ENCODE results near the gene CHST3.
"Not testable (repeated sequence)": the region's sequence is repeated elsewhere in the genome, so short reads cannot be mapped to it uniquely, and the experiment has no call there.

Gene CHST3

GRCh38 chr10:71964098-71964742, at the start of gene CHST3:
CHST3 (plus strand) TSS chr10:71964395; CDS start chr10:72005843, 41,448 bp downstream.
- DNase-seq (ENCODE audit: low read depth in 1 of 2, low spot score in 1 of 2): no peak

DNA sequence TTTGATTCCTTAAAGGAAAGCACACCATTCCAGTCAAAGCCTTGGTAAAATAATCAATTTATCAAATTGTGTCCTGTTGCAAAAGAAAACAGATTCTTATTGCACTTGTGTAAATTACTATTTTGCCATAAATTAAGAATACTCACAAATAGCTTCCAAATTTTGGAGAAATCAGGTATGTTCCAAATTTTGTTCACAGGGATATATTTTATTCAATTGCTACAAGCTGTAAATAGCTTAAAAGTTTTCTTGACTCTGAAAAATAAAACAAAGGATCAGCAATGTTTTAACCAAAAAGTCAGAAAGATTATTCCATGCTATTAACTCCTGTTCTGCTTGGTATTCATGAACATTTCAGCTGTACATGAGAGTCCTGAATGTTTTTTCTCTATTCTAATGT, 47.4 kb upstream of the CHST3 start:
- DNase-seq (ENCODE audit: low read depth in 1 of 2, low spot score in 1 of 2): no peak

DNA sequence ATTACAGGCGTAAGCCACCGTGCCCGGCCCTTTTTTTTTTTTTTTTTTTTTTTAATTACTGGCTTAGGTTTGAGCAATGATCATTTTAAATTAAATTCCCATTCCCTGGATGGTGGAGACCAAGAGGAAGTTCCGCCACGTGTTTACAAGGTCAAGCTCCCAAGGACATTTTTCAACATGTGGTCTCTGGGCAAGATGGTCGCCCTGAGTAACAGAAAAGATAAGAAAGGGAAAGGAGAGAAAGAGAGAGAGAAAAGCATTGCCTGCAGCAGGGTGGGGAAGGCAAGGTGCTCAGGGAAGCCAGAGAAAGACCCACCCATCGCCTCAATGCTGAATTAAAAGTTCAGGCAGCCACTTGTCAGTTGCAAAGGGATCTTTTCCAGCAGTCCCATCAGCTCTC, 45.2 kb upstream of the CHST3 start:
- DNase-seq (ENCODE audit: low read depth in 1 of 2, low spot score in 1 of 2): no peak

- not testable (repeated sequence) for DNase-seq (ENCODE audit: low read depth in 1 of 2, low spot score in 1 of 2)
Measured at GRCh38 chr10:71919956-71920539, 44.1 kb upstream of the CHST3 start.

DNA sequence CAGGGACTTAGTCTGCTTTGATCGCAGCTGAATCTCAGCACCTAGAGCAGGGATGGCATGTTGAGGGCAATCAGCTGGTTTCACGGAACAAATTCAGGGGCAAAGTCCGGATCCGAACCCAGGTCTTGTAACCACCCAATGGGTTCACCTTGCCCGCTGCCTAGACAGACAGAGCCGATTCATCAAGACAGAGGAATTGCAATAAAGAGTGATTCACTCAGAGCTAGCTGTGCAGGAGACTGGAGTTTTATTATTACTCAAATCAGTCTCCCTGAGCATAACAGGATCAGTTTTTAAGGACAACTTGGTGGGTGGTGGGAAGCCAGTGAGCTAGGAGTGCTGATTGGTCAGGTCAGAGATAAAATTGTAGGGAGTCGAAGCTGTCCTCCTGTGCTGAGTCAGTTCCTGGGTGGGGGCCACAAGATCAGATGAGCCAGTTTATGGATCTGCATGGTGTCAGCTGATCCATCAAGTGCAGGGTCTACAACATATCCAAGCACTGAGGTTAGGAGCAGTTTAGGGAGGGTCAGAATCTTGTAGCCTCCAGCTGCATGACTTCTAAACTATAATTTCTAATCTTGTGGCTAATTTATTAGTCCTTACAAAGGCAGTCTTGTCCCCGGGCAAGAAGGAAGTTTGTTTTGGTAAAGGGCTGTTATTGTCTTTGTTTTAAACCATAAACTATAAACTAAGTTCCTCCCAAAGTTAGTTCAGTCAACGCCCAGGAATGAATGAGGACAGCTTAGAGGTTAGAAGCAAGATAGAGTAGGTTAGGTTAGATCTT, 43.5 kb upstream of the CHST3 start:
- no peak for DNase-seq (ENCODE audit: low read depth in 1 of 2, low spot score in 1 of 2)

- DNase-seq (ENCODE audit: low read depth in 1 of 2, low spot score in 1 of 2): no peak
Measured at GRCh38 chr10:71921324-71922027, 42.7 kb upstream of the CHST3 start.

- DNase-seq (ENCODE audit: low read depth in 1 of 2, low spot score in 1 of 2): no peak
Measured at GRCh38 chr10:71923138-71923692, 41.0 kb upstream of the CHST3 start.

DNA sequence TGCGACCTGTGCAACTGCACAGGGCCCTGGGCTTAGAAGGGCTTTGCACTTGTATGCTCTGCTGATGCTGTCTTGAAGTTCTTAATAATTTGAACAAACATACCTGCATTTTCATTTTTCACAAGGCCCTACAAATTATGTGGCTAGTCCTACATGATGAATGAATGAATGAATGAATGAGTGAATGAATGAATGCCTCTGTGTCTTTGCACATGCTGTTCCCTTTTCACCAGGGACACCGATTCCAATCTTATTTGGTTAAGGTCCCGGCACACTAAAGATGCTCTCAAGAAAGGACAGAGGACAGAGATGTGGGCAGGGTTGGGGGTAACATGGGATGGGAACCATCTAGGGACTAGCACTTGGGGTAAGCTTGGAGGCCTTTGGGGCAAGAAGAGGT, 39.4 kb upstream of the CHST3 start:
- DNase-seq (ENCODE audit: low read depth in 1 of 2, low spot score in 1 of 2): no peak

GRCh38 chr10:71927159-71927558, 37.0 kb upstream of the CHST3 start:
- no peak for DNase-seq (ENCODE audit: low read depth in 1 of 2, low spot score in 1 of 2)

GRCh38 chr10:71927776-71928592, 36.2 kb upstream of the CHST3 start:
- no peak for DNase-seq (ENCODE audit: low read depth in 1 of 2, low spot score in 1 of 2)

DNA sequence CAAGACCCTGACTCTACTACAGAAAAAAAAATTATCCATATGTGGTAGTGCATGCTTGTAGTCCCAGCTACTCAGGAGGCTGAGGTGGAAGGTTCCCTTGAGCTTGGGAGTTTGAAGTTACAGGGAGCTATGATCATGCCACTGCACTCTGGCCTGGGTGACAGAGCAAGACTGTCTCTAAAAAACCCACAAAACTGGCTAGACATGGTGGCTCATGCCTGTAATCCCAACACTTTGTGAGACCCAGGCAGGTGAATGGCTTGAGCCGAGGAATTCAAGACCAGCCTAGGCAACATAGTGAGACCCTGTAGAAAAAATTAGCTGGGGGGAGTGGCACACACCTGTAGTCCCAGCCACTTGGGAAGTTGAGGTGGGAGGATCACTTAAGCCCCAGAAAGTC, 32.9 kb upstream of the CHST3 start:
- DNase-seq (ENCODE audit: low read depth in 1 of 2, low spot score in 1 of 2): no peak

DNA sequence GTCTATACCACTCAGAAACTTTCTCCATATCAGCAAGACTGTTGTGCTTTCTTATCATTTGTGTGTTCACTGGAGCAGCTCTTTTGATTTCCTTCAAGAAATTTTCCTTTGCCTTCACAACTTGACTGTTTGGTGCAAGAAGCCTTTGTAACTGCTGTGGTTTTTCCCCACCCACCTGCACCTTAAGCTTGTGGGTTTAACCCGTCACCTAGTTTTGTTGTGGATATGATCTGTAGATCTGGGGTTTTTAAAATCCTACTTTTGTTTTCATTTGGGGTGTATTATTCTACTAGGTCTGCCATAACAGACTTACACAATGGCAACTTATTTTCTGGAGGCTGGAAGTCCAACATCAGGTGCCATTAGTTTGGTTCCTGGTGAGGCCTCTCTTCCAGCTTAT, 30.5 kb upstream of the CHST3 start:
- peak in 1 of 2 donors; percentile 15 for DNase-seq (ENCODE audit: low read depth in 1 of 2, low spot score in 1 of 2)

DNA sequence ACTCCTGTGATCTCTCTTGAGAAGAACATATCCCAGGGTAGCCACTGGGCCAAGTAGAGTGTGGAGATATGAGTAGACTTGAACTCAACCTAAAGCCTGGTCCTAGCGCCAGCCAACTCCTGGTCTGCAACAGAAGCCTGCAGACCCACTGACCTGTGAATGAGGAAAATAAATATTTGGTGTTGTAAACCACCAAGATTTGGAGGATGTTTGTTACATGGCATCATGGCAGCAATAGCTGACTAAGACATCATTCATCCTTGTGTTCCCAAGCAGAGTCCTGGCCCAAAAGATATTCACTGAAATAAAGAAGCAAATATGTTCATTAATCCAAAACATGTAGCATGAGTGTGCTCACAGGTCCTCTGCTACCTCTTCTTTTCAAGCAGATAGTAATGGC, 26.0 kb upstream of the CHST3 start:
- no peak for DNase-seq (ENCODE audit: low read depth in 1 of 2, low spot score in 1 of 2)

DNA sequence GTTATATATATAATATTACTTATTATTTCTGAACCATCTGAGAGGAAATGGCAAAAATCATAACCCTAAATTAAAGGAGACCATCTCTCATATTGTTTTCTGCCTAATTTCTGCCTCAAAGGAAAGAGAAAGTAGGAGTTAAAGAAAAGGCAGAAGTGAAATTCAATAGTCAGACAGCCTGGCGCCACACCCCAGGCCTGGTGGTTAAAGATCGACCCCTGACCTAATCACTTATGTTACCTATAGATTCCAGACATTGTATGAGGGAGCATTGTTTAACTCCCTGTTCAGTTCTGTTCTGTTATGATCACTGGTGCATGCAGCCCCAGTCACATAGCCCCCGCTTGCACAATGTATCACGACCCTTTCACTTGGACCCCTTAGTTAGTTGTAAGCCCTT, 24.9 kb upstream of the CHST3 start:
- no peak for DNase-seq (ENCODE audit: low read depth in 1 of 2, low spot score in 1 of 2)

DNA sequence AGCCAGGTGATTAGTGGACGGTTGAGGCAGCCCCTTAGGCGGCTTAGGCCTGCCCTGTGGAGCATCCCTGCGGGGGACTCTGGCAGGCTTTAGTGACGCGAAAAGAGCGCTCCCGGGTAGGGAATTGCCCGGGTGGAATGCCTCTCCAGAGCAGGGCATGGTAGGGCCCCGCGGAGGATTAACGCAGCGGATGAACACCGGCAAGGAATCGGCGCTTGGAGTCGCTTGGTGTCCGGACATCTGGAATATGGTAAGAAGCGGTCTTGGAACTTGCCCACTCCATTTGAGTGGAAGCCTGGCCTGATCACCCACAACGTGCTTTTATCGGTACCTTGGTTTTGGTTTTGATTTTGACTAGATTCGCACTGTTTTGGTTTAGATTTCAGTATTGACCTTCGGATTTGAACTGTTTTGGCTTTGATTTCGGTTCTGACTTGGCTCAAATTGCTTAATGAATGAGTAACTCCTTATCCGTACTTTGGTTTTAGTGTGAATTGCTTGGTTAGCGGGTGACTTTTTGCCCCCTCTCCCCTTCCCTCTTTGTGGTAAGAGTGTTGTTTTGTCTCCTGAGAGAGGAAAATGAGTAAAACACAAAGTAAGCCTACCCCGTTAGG, 24.2 kb upstream of the CHST3 start:
- DNase-seq (ENCODE audit: low read depth in 1 of 2, low spot score in 1 of 2): no peak

- DNase-seq (ENCODE audit: low read depth in 1 of 2, low spot score in 1 of 2): no peak
Measured at GRCh38 chr10:71940752-71941151, 23.4 kb upstream of the CHST3 start.

- DNase-seq (ENCODE audit: low read depth in 1 of 2, low spot score in 1 of 2): no peak
Measured at GRCh38 chr10:71941318-71941717, 22.9 kb upstream of the CHST3 start.

DNA sequence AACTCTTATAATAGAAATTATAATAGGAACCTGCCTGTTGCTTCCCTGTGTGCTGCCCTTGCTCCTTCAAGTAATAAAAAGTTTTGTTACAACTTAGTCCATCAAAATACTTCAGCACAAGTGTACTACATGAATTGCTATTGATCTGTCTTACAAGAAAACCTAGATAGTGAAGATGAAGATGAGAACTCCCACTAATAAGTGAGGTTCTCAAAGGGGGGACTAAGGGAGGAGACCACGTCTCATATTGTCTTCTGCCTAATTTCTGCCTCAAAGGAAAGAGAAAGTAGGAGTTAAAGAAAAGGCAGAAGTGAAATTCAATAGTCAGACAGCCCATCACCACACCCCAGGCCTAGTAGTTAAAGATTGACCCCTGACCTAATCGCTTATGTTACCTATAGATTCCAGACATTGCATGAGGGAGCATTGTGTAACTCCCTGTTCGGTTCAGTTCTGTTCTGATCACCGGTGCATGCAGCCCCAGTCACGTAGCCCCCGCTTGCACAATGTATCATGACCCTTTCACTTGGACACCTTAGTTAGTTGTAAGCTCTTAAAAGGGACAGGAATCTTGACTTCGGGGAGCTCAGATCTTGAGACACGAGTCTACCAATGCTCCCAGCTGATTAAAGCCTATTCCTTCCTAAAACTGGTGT, 18.2 kb upstream of the CHST3 start:
- no peak for DNase-seq (ENCODE audit: low read depth in 1 of 2, low spot score in 1 of 2)

GRCh38 chr10:71946700-71947099, 17.5 kb upstream of the CHST3 start:
- DNase-seq (ENCODE audit: low read depth in 1 of 2, low spot score in 1 of 2): no peak
